Mesenchymal stem cell (in vitro differentiated cells and primary cell): ENCODE measurements around the gene GARIN5A.

Experiments
- DNase-seq: peaks from one replicate; pipeline ENCODE4 v3.0.0-alpha.2; 2013
- H2AFZ ChIP-seq: one replicate; pipeline ENCODE4 v1.6.1; 2013; ENCODE audit warnings: low read depth, mild to moderate bottlenecking, control low read depth, inconsistent platforms, low read length, moderate library complexity
- H2AK5ac ChIP-seq: 2 replicates; pipeline ENCODE4 v1.6.1; 2013; ENCODE audit warnings: low read length, moderate library complexity, mild to moderate bottlenecking, inconsistent platforms; ENCODE audit not compliant: severe bottlenecking
- H2BK120ac ChIP-seq: one replicate; pipeline ENCODE4 v1.6.1; 2013; ENCODE audit warnings: low read depth, mild to moderate bottlenecking, inconsistent platforms, low read length, moderate library complexity
- H2BK12ac ChIP-seq, 2 experiments: one replicate each; pipeline ENCODE4 v1.6.1; 2013; ENCODE audit warnings: inconsistent platforms in 2 of 2, low read length in 2 of 2, mild to moderate bottlenecking in 2 of 2, moderate library complexity in 2 of 2, control low read depth in 1 of 2
- H2BK15ac ChIP-seq: one replicate; pipeline ENCODE4 v1.6.1; 2013; ENCODE audit warnings: mild to moderate bottlenecking, low read depth, inconsistent platforms; ENCODE audit not compliant: poor library complexity, severe bottlenecking
- H2BK5ac ChIP-seq: 2 replicates; pipeline ENCODE4 v1.6.1; 2013; ENCODE audit warnings: low read depth, mild to moderate bottlenecking, low read length, control low read depth, inconsistent platforms; ENCODE audit not compliant: poor library complexity, severe bottlenecking
- H3K14ac ChIP-seq, 2 experiments: one replicate each; pipeline ENCODE4 v1.6.1; 2013; ENCODE audit warnings: inconsistent platforms in 2 of 2, low read length in 2 of 2, control low read depth in 1 of 2, mild to moderate bottlenecking in 1 of 2, moderate library complexity in 1 of 2
- H3K18ac ChIP-seq, 2 experiments: one replicate each; pipeline ENCODE4 v1.6.1; 2013; ENCODE audit warnings: inconsistent platforms in 2 of 2, low read length in 2 of 2, control low read depth in 1 of 2, low read depth in 1 of 2, mild to moderate bottlenecking in 1 of 2
- H3K23ac ChIP-seq, 2 experiments: one replicate each; pipeline ENCODE4 v1.6.1; 2013; ENCODE audit warnings: inconsistent platforms in 2 of 2, low read length in 2 of 2, mild to moderate bottlenecking in 2 of 2, moderate library complexity in 2 of 2, control low read depth in 1 of 2
- H3K27ac ChIP-seq: 2 replicates; pipeline ENCODE4 v1.5.1; 2013; ENCODE audit warnings: mild to moderate bottlenecking, moderate library complexity, low read length, control low read depth, inconsistent platforms; ENCODE audit not compliant: poor library complexity, severe bottlenecking
- H3K27me3 ChIP-seq, 2 experiments: 2 replicates each; pipeline versions ENCODE4 v1.6.1 to v1.7.0; 2013; ENCODE audit warnings: low read length in 2 of 2, mild to moderate bottlenecking in 2 of 2, moderate library complexity in 2 of 2, control low read depth in 1 of 2, inconsistent platforms in 1 of 2; ENCODE audit not compliant: control insufficient read depth in 1 of 2, insufficient read depth in 1 of 2
- H3K36me3 ChIP-seq, 2 experiments: 2 replicates each; pipeline versions ENCODE4 v1.6.1 to v1.7.0; 2013; ENCODE audit warnings: low read length in 2 of 2, control low read depth in 1 of 2, inconsistent platforms in 1 of 2, low read depth in 1 of 2, mild to moderate bottlenecking in 1 of 2; ENCODE audit not compliant: insufficient read depth in 2 of 2, control insufficient read depth in 1 of 2
- H3K4ac ChIP-seq, 2 experiments: one replicate each; pipeline ENCODE4 v1.6.1; 2013; ENCODE audit warnings: inconsistent platforms in 2 of 2, low read length in 2 of 2, mild to moderate bottlenecking in 2 of 2, moderate library complexity in 2 of 2, control low read depth in 1 of 2, low read depth in 1 of 2
- H3K4me1 ChIP-seq: 2 replicates; pipeline ENCODE4 v1.6.1; 2013; ENCODE audit warnings: low read depth, low read length, control low read depth; ENCODE audit not compliant: control insufficient read depth, insufficient read depth
- H3K4me2 ChIP-seq: 2 replicates; pipeline ENCODE4 v1.6.1; 2013; ENCODE audit warnings: low read length, mild to moderate bottlenecking, inconsistent platforms; ENCODE audit not compliant: poor library complexity, severe bottlenecking
- H3K4me3 ChIP-seq, 2 experiments: 2 replicates each; pipeline versions ENCODE4 v1.5.1 to v1.7.0; 2013; ENCODE audit warnings: low read length in 2 of 2, mild to moderate bottlenecking in 2 of 2, control low read depth in 1 of 2, low read depth in 1 of 2; ENCODE audit not compliant: insufficient read depth in 1 of 2
- H3K79me1 ChIP-seq: replicated peaks from 2 replicates; pipeline ENCODE4 v1.6.1; 2013; ENCODE audit warnings: mild to moderate bottlenecking, control low read depth, low read length, inconsistent platforms; ENCODE audit not compliant: poor library complexity, severe bottlenecking
- H3K9ac ChIP-seq: 2 replicates; pipeline ENCODE4 v1.7.0; 2013; ENCODE audit warnings: mild to moderate bottlenecking, low read length, moderate library complexity
- H3K9me3 ChIP-seq: 2 replicates; pipeline ENCODE4 v1.7.0; 2013; ENCODE audit warnings: mild to moderate bottlenecking, low read length; ENCODE audit not compliant: control insufficient read depth
- H4K8ac ChIP-seq: one replicate; pipeline ENCODE4 v1.6.1; 2013; ENCODE audit warnings: inconsistent platforms, mild to moderate bottlenecking, low read length, moderate library complexity
- H4K91ac ChIP-seq: one replicate; pipeline ENCODE4 v1.6.1; 2013; ENCODE audit warnings: mild to moderate bottlenecking, low read length, inconsistent platforms
- WGBS: methylation state at CpG from one replicate; pipeline ENCODE4 v1.1.7; 2013; ENCODE audit warnings: mixed read lengths; 5-methylcytosine and 5-hydroxymethylcytosine counted together

The GARIN5A gene

GRCh38 chr19:50496189-50497021 is 19.8 kb upstream of the GARIN5A start:
- Histone ChIP-seq H2AFZ (no peak overlapping the region), H3K9ac (no peak overlapping the region), H2AK5ac (no peak overlapping the region), H3K27me3 (peaks cover 12 to 83% of the 10 kb centered on the region in 2 experiments), H3K23ac (no peak overlapping the region), H3K27ac (no peak overlapping the region), H3K4me3 (no peak overlapping the region), H2BK12ac (no peak overlapping the region), H2BK120ac (no peak overlapping the region), H3K14ac (no peak overlapping the region), H3K9me3 (no peaks in the 10 kb centered on the region), H3K4me1 (peaks cover 5% of the 10 kb centered on the region), H3K79me1 (no peaks in the 10 kb centered on the region), H4K91ac (no peak overlapping the region), H4K8ac (no peak overlapping the region), H3K4ac (no peak overlapping the region), H2BK15ac (no peak overlapping the region), H3K36me3 (peaks cover 0 to 6% of the 10 kb centered on the region in 2 experiments), H2BK5ac (no peak overlapping the region), H3K18ac (no peak overlapping the region), H3K4me2 (no peak overlapping the region)
- WGBS, result 62% methylated on average over 19 of the region's 30 CpGs
- DNase-seq, result no peak

GRCh38 chr19:50495020-50495531 is 18.4 kb upstream of the GARIN5A start:
- Histone ChIP-seq H3K14ac (no peak overlapping the region), H3K27me3 (peaks cover 16 to 83% of the 10 kb centered on the region in 2 experiments), H3K9ac (no peak overlapping the region), H4K91ac (no peak overlapping the region), H2BK15ac (no peak overlapping the region), H3K4me2 (no peak overlapping the region), H3K79me1 (no peaks in the 10 kb centered on the region), H3K9me3 (peaks cover 2% of the 10 kb centered on the region), H3K36me3 (peaks cover 0 to 11% of the 10 kb centered on the region in 2 experiments), H3K4ac (no peak overlapping the region), H2BK12ac (no peak overlapping the region), H3K27ac (no peak overlapping the region), H2AK5ac (no peak overlapping the region), H3K4me1 (peaks cover under 1% of the 10 kb centered on the region), H2BK5ac (no peak overlapping the region), H2BK120ac (no peak overlapping the region), H3K18ac (no peak overlapping the region), H4K8ac (no peak overlapping the region), H2AFZ (no peak overlapping the region), H3K23ac (no peak overlapping the region), H3K4me3 (no peak overlapping the region)
- WGBS, result 81% methylated on average over 5 of the region's 5 CpGs
- no peak for DNase-seq

- Histone ChIP-seq H3K79me1 (peaks cover 1% of the 10 kb centered on the region), H3K4ac (no peak overlapping the region), H2BK120ac (no peak overlapping the region), H2AK5ac (no peak overlapping the region), H3K4me1 (no peaks in the 10 kb centered on the region), H2BK5ac (no peak overlapping the region), H4K8ac (no peak overlapping the region), H3K23ac (no peak overlapping the region), H3K9ac (no peak overlapping the region), H3K27ac (no peak overlapping the region), H3K4me2 (no peak overlapping the region), H3K36me3 (peaks cover 0 to 13% of the 10 kb centered on the region in 2 experiments), H3K27me3 (peaks cover 16 to 81% of the 10 kb centered on the region in 2 experiments), H3K9me3 (peaks cover 2% of the 10 kb centered on the region), H3K14ac (no peak overlapping the region), H4K91ac (no peak overlapping the region), H2BK12ac (no peak overlapping the region), H3K18ac (no peak overlapping the region), H2BK15ac (no peak overlapping the region), H2AFZ (no peak overlapping the region), H3K4me3 (no peak overlapping the region)
- DNase-seq, result no peak
- WGBS, result 66% methylated on average over 6 of the region's 7 CpGs
Measured at GRCh38 chr19:50494186-50495019, 17.8 kb upstream of the GARIN5A start.

GRCh38 chr19:50493171-50493570 is 16.5 kb upstream of the GARIN5A start:
- Histone ChIP-seq H2BK15ac (no peak overlapping the region), H3K14ac (no peak overlapping the region), H3K4me2 (no peak overlapping the region), H3K4ac (no peak overlapping the region), H2AFZ (no peak overlapping the region), H3K9me3 (peaks cover 2% of the 10 kb centered on the region), H3K36me3 (peaks cover 0 to 14% of the 10 kb centered on the region in 2 experiments), H3K9ac (no peak overlapping the region), H2BK5ac (no peak overlapping the region), H2AK5ac (no peak overlapping the region), H3K27ac (no peak overlapping the region), H3K4me3 (no peak overlapping the region), H3K4me1 (peaks cover 2% of the 10 kb centered on the region), H2BK120ac (no peak overlapping the region), H3K79me1 (peaks cover 1% of the 10 kb centered on the region), H3K18ac (no peak overlapping the region), H3K23ac (no peak overlapping the region), H4K91ac (no peak overlapping the region), H2BK12ac (no peak overlapping the region), H4K8ac (no peak overlapping the region), H3K27me3 (peaks cover 14 to 81% of the 10 kb centered on the region in 2 experiments)
- 59% methylated on average over 8 of the region's 8 CpGs for WGBS
- no peak for DNase-seq
